B cell (primary cell): ENCODE results near the gene SRR. TPM values are rescaled to one million over a fixed set of nuclear protein-coding genes. Genes with fewer than 3 reads are reported as not detected.

Source experiments
- ATAC-seq: fragments of 200-7000 bp; cut with Tn5 transposase; one replicate; pipeline ENCODE4 v1.10.0; 2021; ENCODE audit warnings: low read depth, mild to moderate bottlenecking, moderate number of reproducible peaks, moderate library complexity
- CTCF ChIA-PET: fragments of 350-600 bp; sonication (Branson Sonifier 250); formaldehyde crosslinking; loops from one replicate; lab custom pipeline; 2021; ENCODE audit warnings: antibody characterized with exemption, inconsistent platforms; lab: Charles Lee
- POLR2A ChIA-PET: fragments of 350-600 bp; sonication (Branson Sonifier 250); formaldehyde crosslinking; loops from one replicate; lab custom pipeline; 2021; ENCODE audit warnings: antibody characterized with exemption; lab: Charles Lee
- DNase-seq: peaks from one replicate; pipeline ENCODE4 v3.0.0; 2013
- H2AFZ ChIP-seq: 2 replicates; pipeline ENCODE4 v1.6.1; 2012; ENCODE audit warnings: mild to moderate bottlenecking, low read depth, low read length; ENCODE audit not compliant: insufficient read depth, poor library complexity, severe bottlenecking
- H3K27ac ChIP-seq, 2 donors: 1 replicate in 1 of 2; 2 replicates in 1 of 2; pipeline ENCODE4 v1.5.1; 2012 to 2013; ENCODE audit warnings: low read length in 2 of 2, mild to moderate bottlenecking in 2 of 2, moderate library complexity in 1 of 2
- H3K27me3 ChIP-seq, 4 experiments: fragments of 200-600 bp in 1 of 4; sonication (generic) in 1 of 4; replicated peaks in 1 of 4; 1 replicate in 2 of 4; 2 replicates in 2 of 4; pipeline versions ENCODE4 v1.6.1 to v1.7.0; 2013 to 2016; ENCODE audit warnings: low read length in 3 of 4, mild to moderate bottlenecking in 2 of 4, mixed read lengths in 1 of 4, moderate library complexity in 1 of 4; ENCODE audit not compliant: insufficient read depth in 4 of 4, control insufficient read depth in 3 of 4; ENCODE audit errors: control extremely low read depth in 1 of 4
- H3K36me3 ChIP-seq, 2 experiments: replicated peaks in 1 of 2; 1 replicate in 1 of 2; 2 replicates in 1 of 2; pipeline versions ENCODE4 v1.6.1 to v1.7.1; 2013; ENCODE audit warnings: low read length in 1 of 2; ENCODE audit not compliant: insufficient read depth in 2 of 2, control insufficient read depth in 1 of 2; ENCODE audit errors: control extremely low read depth in 1 of 2, extremely low read depth in 1 of 2
- H3K4me1 ChIP-seq, 2 donors: fragments of 200-600 bp in 1 of 2; sonication (generic) in 1 of 2; 1 replicate in 1 of 2; 2 replicates in 1 of 2; pipeline versions ENCODE4 v1.5.1 to v1.6.1; 2013 to 2017; ENCODE audit warnings: low read length in 2 of 2; ENCODE audit not compliant: control insufficient read depth in 2 of 2, insufficient read depth in 2 of 2
- H3K4me2 ChIP-seq: replicated peaks from 2 replicates; pipeline ENCODE3; 2012; ENCODE audit warnings: mild to moderate bottlenecking, low read depth, low read length; ENCODE audit not compliant: poor library complexity, severe bottlenecking
- H3K4me3 ChIP-seq, 5 experiments: fragments of 200-600 bp in 1 of 5; sonication (generic) in 1 of 5; 1 replicate in 3 of 5; 2 replicates in 2 of 5; pipeline versions ENCODE4 v1.5.1 to v1.7.0; 2011 to 2016; ENCODE audit warnings: low read length in 4 of 5, mild to moderate bottlenecking in 4 of 5, low read depth in 2 of 5, control low read depth in 1 of 5, moderate library complexity in 1 of 5; ENCODE audit not compliant: insufficient read depth in 1 of 5; ENCODE audit errors: control extremely low read depth in 1 of 5, extremely low read depth in 1 of 5
- H3K79me2 ChIP-seq: fragments of 200-600 bp; sonication (generic); one replicate; pipeline ENCODE4 v1.6.0; 2016; ENCODE audit warnings: low read length; ENCODE audit not compliant: control insufficient read depth, insufficient read depth
- H3K9ac ChIP-seq: fragments of 200-600 bp; sonication (generic); 2 replicates; pipeline ENCODE4 v1.6.1; 2017; ENCODE audit warnings: mild to moderate bottlenecking, low read length, moderate library complexity
- H3K9me3 ChIP-seq, 3 donors: one replicate each; pipeline versions ENCODE4 v1.6.1 to v1.7.1; 2013; ENCODE audit warnings: low read length in 2 of 3; ENCODE audit not compliant: control insufficient read depth in 2 of 3, insufficient read depth in 1 of 3; ENCODE audit errors: control extremely low read depth in 1 of 3
- H4K20me1 ChIP-seq: 2 replicates; pipeline ENCODE4 v1.6.0; 2012; ENCODE audit warnings: mild to moderate bottlenecking, low read length; ENCODE audit not compliant: insufficient read depth, control insufficient read depth, poor library complexity, severe bottlenecking
- H3K27ac Mint-ChIP-seq: one replicate; pipeline ENCODE4 v1.8.0; 2021; ENCODE audit warnings: mixed read lengths
- H3K27me3 Mint-ChIP-seq: one replicate; pipeline ENCODE4 v1.8.0; 2021; ENCODE audit warnings: mixed read lengths
- H3K4me1 Mint-ChIP-seq: one replicate; pipeline ENCODE4 v1.8.0; 2021; ENCODE audit warnings: mixed read lengths
- H3K4me3 Mint-ChIP-seq: one replicate; pipeline ENCODE4 v1.8.0; 2021; ENCODE audit warnings: mixed read lengths
- H3K9me3 Mint-ChIP-seq: one replicate; pipeline ENCODE4 v1.8.0; 2022; ENCODE audit warnings: mixed read lengths; ENCODE audit not compliant: insufficient read depth
- EZH2 ChIP-seq: IDR thresholded peaks from 2 replicates; pipeline ENCODE4 v1.6.1; 2012; ENCODE audit warnings: borderline replicate concordance, low read depth, mild to moderate bottlenecking, moderate library complexity, low read length; ENCODE audit not compliant: insufficient read depth, poor library complexity, severe bottlenecking
- WGBS: methylation state at CpG from one replicate; pipeline ENCODE4 v1.1.5; 2013; ENCODE audit warnings: missing lambda C conversion rate; ENCODE audit not compliant: insufficient coverage; 5-methylcytosine and 5-hydroxymethylcytosine counted together
- intact Hi-C: fragments of 100-400 bp; cut with micrococcal nuclease; formaldehyde crosslinking; loops from one replicate; pipeline ENCODE4 v1.10.0; 2022
- polyA plus RNA-seq: library from polyadenylated mRNA; depleted of rRNA; stranded (reverse); fragments of >200 nt; gene quantifications from 2 replicates; pipeline ENCODE4 v1.2.3, GENCODE V29; 2012
- total RNA-seq, 2 donors: library from RNA; stranded (reverse); fragments of 120-200 nt in 1 of 2; gene quantifications; 1 replicate in 1 of 2; 2 replicates in 1 of 2; pipeline versions ENCODE4 v1.2.3 to v1.2.4, GENCODE V29; 2013 to 2022
- TF ChIP-seq, protein P1 (sequence below): fragments of 200-600 bp; IDR thresholded peaks from one replicate; pipeline ENCODE4 v1.8.0; 2022; ENCODE audit warnings: antibody characterized with exemption, mild to moderate bottlenecking

SRR gene
- total and polyA plus RNA-seq, 2 donors (not counting 1 experiment from before 2014, with no cell fraction given): 2.6 to 5.1 TPM

GRCh38 chr17:2267354-2267753 is 36.4 kb upstream of the SRR start:
- Histone ChIP-seq H3K4me2 (no peak overlapping the region), H3K79me2 (peaks cover 17% of the 10 kb centered on the region), H3K27ac (peak overlapping the region in 1 of 2 donors; percentile 90), H3K4me1 (peaks cover 15 to 22% of the 10 kb centered on the region in 2 donors), H3K27me3 (no peaks in the 10 kb centered on the region), H3K4me3 (no peak overlapping the region), H3K36me3 (peaks cover 1 to 10% of the 10 kb centered on the region in 2 experiments), H3K9me3 (no peaks in the 10 kb centered on the region), H3K9ac (no peak overlapping the region), H4K20me1 (no peaks in the 10 kb centered on the region), H2AFZ (no peak overlapping the region)
- H3K27me3 Mint-ChIP-seq: no peaks in the 10 kb centered on the region
- ChIA-PET POLR2A (interaction anchor here (0.6 kb wide), 2 partner anchors 8 to 47 kb away, joined by 3 read pairs; no protein-coding TSS in a partner anchor), CTCF (interaction anchor here (1.1 kb wide), 3 partner anchors 22 to 212 kb away, joined by 3 to 6 read pairs (median 3); partner anchors contain the start of gene HIC1)
- DNase-seq (no peak), ATAC-seq (no peak)
- TF ChIP-seq, protein P1, sequence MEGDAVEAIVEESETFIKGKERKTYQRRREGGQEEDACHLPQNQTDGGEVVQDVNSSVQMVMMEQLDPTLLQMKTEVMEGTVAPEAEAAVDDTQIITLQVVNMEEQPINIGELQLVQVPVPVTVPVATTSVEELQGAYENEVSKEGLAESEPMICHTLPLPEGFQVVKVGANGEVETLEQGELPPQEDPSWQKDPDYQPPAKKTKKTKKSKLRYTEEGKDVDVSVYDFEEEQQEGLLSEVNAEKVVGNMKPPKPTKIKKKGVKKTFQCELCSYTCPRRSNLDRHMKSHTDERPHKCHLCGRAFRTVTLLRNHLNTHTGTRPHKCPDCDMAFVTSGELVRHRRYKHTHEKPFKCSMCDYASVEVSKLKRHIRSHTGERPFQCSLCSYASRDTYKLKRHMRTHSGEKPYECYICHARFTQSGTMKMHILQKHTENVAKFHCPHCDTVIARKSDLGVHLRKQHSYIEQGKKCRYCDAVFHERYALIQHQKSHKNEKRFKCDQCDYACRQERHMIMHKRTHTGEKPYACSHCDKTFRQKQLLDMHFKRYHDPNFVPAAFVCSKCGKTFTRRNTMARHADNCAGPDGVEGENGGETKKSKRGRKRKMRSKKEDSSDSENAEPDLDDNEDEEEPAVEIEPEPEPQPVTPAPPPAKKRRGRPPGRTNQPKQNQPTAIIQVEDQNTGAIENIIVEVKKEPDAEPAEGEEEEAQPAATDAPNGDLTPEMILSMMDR: no peak
- TF ChIP-seq EZH2: no peak
- intact Hi-C loops: no loop called here
- H3K4me1 Mint-ChIP-seq: peaks cover 15% of the 10 kb centered on the region
- no peaks in the 10 kb centered on the region for H3K9me3 Mint-ChIP-seq
- peak overlapping the region; percentile 90 for H3K27ac Mint-ChIP-seq
- no peak overlapping the region for H3K4me3 Mint-ChIP-seq
- WGBS: 100% methylated on average over 2 of the region's 4 CpGs

DNA sequence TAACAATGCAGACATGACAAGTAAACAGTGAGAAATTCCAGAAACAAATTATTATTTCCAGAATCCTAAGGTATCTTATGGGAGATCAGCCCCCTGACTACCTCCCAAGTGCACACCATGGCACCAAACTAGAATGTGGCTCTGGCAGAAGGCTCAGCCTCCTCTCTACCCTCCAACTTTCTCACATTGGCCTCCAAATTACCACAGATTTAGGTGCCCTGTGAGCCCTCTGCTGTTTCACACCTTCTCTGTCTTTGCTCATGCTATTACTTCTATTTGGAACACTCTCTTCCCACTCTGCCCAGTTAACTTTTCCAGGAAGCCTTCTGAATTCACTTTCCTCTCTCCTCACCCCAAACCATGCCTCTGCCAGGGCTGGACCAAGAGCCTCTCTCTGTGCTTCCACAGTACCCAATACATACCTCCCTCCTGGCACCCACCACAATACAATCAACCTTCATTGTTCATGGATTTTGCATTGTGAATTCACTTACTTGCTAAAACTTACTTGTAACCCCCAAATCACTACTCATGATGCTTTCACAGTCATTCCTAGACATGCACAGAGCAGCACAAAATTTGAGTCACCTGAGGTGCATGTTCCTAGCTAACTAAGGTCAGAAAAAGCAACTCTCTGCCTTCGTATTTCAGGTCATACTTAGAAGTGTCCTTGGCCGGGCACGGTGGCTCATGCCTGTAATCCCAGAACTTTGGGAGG is 31.6 kb upstream of the SRR start:
- no peaks in the 10 kb centered on the region for H3K27me3 Mint-ChIP-seq
- peaks cover 0 to 2% of the 10 kb centered on the region in 2 donors for H3K4me1 ChIP-seq
- intact Hi-C loops: no loop called here
- H3K27ac ChIP-seq: no peak overlapping the region
- H4K20me1 ChIP-seq: no peaks in the 10 kb centered on the region
- no peak overlapping the region for H3K4me3 ChIP-seq
- H3K9ac ChIP-seq: no peak overlapping the region
- no peaks in the 10 kb centered on the region for H3K9me3 ChIP-seq
- TF ChIP-seq EZH2: no peak
- TF ChIP-seq, protein P1: no peak
- ChIA-PET POLR2A (no interaction called here), CTCF (no interaction called here)
- no peak overlapping the region for H3K4me3 Mint-ChIP-seq
- ATAC-seq: no peak
- WGBS: 100% methylated on average over 3 of the region's 3 CpGs
- no peaks in the 10 kb centered on the region for H3K4me1 Mint-ChIP-seq
- no peak overlapping the region for H3K4me2 ChIP-seq
- peaks cover 3 to 7% of the 10 kb centered on the region in 2 experiments for H3K36me3 ChIP-seq
- H3K27ac Mint-ChIP-seq: no peak overlapping the region
- no peak for DNase-seq
- H3K27me3 ChIP-seq: no peaks in the 10 kb centered on the region
- H3K9me3 Mint-ChIP-seq: no peaks in the 10 kb centered on the region
- H2AFZ ChIP-seq: no peak overlapping the region
- peaks cover 2% of the 10 kb centered on the region for H3K79me2 ChIP-seq
